KOPT-K1 (cell line): ENCODE data around the gene PRPF40A.

ENCODE experiments used
- H3K27ac ChIP-seq: fragments of 200-600 bp; sonication (generic); 2 replicates; pipeline ENCODE4 v1.5.1; 2016; ENCODE audit warnings: antibody characterized with exemption, mild to moderate bottlenecking, low read depth, low read length; ENCODE audit not compliant: poor library complexity, severe bottlenecking
- H3K36me3 ChIP-seq: fragments of 200-600 bp; sonication (generic); 2 replicates; pipeline ENCODE4 v1.5.1; 2017; ENCODE audit warnings: antibody characterized with exemption, mild to moderate bottlenecking, low read length, moderate library complexity; ENCODE audit not compliant: insufficient read depth
- H3K9me3 ChIP-seq: fragments of 200-600 bp; sonication (generic); 2 replicates; pipeline ENCODE4 v1.5.1; 2017; ENCODE audit warnings: antibody characterized with exemption, low read length, mild to moderate bottlenecking; ENCODE audit not compliant: insufficient read depth, poor library complexity, severe bottlenecking

PRPF40A gene

GRCh38 chr2:152606941-152607340 is 110.3 kb downstream of the PRPF40A start:
- Histone ChIP-seq H3K27ac (no peak overlapping the region), H3K9me3 (no peaks in the 10 kb centered on the region)

DNA sequence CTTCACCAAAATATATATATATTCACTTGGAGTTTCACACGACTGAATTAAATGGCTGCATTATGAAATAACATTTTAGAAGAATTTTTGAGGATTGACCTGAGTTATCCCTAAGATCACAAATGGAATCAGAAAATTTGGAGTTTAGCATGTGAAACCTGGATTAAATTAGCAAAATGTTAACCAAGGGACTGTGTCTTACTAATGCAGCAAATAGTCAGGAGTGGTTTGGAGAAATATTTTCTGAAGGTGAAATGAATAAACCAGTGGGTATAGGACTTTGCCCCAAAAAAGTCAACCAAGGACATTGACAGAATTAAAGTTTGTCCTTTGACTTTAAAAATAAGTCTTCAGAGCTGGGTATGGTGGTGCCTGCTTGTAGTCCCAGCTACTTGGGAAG is 111.2 kb downstream of the PRPF40A start:
- Histone ChIP-seq H3K27ac (no peak overlapping the region), H3K9me3 (no peaks in the 10 kb centered on the region), H3K36me3 (no peaks in the 10 kb centered on the region)

More at GRCh38 chr2:152606941-152607340, 110.3 kb downstream of the PRPF40A start:
- H3K36me3 ChIP-seq = no peaks in the 10 kb centered on the region

DNA sequence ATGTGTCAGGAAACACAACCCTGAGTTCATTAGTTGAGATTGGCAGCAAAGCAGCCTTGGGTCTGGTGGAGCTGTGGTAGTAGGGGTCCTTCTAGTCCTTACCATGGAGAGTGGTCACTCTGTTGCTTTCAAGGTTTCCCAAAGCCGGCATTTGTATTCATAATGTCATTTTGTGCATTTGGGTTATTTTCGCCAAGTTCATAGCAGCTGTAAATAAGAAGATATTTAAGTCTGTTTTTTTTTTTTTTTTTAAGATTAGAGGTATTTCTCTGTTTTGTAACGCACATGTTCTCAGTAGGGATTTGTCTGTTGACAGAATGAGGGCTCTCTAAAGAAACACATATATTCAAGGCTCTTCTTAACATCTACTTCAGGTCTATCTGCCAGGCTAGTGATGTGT is 114.1 kb downstream of the PRPF40A start:
- Histone ChIP-seq H3K9me3 (no peaks in the 10 kb centered on the region), H3K27ac (no peak overlapping the region), H3K36me3 (no peaks in the 10 kb centered on the region)

GRCh38 chr2:152602750-152603149 is 114.5 kb downstream of the PRPF40A start:
- H3K36me3 ChIP-seq = no peaks in the 10 kb centered on the region
- H3K27ac ChIP-seq = no peak overlapping the region
- no peaks in the 10 kb centered on the region for H3K9me3 ChIP-seq
